CD4-positive, alpha-beta T cell treated with Interleukin-4 for 4 hours (primary cell): ENCODE data around the gene DDOST.
A peak's percentile ranks its signal among the peaks of the same experiment; 100 is the strongest.
"Not testable (repeated sequence)": the region's sequence is repeated elsewhere in the genome, so short reads cannot be mapped to it uniquely, and the experiment has no call there.

Experiments used
- DNase-seq: peaks from one replicate; pipeline ENCODE4 v3.0.0-alpha.2; 2020

Gene DDOST

DNA sequence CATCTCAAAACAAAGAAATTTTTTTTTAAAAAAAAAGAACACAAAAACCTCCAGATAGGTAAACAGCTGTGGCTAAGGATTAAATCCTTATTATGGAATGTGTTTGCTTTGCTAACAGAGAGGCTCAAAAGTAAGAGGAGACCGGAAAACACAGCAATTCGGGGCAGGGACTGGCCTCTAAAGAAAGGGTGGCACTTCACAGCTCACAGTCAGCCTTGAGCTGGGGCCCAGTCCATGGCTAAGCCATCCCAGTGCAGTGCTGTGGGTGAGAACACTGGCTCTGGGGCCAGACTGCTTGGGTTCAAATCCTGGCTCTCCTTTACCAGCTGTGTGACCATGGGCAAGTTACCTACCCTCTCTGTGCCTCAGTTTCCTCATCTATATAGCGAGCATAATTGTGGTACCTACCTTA lies 28.5 kb upstream of the DDOST start:
- DNase-seq, result no peak

DNA sequence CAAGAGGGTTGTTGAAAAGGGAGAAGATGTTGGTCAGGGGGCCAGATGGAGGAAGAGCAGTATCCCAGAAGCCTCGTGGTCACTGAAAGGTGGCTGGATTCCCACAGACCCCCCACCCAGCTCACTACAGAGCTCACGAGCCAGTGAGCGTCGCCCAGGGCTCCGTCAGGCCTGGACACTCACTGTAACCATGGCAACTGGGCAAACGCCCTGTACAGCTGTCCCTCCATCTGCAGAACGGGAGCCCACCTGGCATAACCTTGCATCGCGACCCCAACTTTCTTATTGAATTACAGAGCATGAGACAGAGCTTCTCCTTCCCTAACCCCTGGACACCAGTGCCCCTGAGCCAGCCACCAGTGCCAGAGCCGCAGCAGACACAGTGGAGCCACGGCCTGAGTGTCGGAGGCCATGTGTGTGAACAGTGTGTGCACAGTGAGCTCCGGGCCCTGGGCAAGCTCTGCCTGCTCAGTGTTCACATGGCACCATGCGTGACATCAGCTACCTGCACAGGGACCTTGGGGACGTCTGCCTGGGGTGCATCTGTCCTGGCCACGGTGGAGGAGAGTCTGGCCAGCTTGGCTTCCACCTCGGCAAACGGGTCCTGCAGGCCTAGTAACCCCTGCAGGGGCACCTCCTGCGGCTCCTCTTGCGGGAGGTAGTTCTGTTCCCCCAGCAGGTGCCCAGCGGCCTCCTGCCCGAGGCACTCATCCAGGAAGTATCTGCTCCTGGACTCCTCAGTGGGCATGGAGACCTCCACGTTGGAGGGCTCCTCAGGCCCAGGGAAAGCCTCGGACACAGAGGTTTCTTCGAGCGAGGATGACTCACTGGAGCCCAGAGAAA lies 25.9 kb upstream of the DDOST start:
- no peak for DNase-seq

DNA sequence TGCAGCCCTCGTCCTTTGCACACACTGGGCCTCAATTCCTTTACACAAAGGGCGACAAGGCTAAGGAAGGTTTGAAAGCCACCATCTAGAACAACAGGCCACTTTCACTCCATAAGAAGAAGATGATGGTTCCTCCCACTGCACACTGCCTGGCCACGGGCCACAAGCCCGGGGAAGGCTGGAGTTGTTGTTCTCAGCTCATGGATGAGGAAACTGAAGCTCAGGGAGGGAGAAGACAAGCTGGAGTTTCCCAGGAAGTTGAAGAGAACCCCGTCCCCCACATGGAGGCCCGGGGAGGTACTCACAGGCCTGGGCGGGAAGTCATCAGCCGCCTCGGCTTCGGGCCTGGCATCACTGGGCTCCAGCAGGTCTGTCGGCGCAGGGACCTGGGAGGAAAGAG lies 24.6 kb upstream of the DDOST start:
- no peak for DNase-seq

- no peak for DNase-seq
Observed at GRCh38 chr1:20685099-20685662, 24.0 kb upstream of the DDOST start.

DNA sequence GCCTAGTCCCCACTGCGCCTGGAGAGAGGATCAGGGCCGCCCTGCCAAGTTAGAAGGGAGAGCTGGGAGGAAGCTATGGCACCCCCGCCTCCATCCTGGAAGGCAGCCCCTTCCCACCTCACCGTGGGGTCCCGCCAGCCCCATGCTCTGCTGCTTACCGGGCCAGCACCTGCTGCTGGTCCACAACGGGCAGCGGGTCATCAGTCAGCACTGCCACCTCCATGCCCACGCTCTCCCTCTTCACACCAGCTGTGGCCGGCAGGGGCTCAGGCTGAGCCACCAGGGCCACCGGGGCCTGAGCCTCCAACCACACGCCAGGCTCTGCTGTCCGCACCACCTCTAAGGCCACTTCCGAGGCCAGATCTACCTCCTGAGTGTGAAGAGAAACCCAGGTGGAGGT lies 23.5 kb upstream of the DDOST start:
- DNase-seq, result no peak

- DNase-seq, result no peak
Observed at GRCh38 chr1:20684050-20684620, 23.0 kb upstream of the DDOST start.

- no peak for DNase-seq
Observed at GRCh38 chr1:20683614-20684013, 22.4 kb upstream of the DDOST start.

- DNase-seq, result no peak
Observed at GRCh38 chr1:20682571-20683236, 21.5 kb upstream of the DDOST start.

DNA sequence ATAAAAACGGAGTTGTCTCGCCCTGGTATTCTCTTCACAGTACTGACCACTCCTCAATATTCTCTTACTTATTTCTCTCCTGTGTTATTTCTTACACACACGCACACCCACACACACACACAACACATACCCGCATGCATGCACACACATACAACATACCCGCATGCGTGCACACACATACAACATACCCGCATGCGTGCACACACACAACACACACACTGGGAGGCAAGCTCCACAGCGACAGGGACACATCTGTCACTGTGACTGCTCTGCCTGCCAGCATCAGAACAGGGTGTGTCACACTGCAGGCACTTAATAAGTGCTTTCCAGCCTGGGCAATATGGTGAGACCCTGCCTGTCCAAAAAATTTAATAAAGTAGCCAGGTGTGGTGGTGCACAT lies 20.8 kb upstream of the DDOST start:
- no peak for DNase-seq

GRCh38 chr1:20680269-20680668 lies 19.1 kb upstream of the DDOST start:
- no peak for DNase-seq

DNA sequence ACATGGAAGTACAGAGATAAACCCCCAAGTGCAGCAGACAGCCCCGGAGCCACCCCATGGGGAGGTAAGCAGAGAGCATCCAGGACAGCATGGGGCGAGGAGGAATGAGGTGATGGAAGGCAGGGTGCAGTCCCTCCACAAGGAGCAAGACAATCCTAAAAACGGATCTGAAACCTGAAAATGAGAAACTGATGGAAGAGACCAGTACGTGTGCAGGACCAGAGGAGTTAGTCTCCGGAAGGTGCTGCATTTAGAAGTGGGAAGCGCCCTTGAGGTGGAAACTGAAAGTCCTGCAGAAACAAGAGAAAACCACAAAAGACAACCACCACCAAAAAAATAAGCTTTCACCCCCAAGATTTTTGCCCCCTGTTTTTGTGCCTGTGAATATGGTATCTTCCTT lies 17.4 kb upstream of the DDOST start:
- DNase-seq, result peak; percentile 14

DNA sequence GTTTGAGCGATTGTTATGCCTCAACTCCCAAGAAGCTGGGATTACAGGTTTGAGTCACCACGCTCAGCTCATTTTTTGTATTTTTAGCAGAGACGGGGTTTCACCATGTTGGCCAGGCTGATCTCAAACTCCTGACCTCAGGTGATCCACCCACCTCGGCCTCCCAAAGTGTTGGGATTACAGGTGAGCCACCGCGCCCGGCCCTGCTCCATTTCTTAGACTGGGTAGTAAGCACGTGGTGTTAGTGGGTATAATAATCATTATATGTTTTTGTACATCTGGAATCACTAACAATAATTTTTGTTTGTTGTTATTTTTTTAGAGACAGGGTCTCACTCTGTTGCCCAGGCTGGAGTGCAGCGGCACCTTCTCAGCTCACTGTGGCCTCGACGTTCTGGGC lies 12.5 kb upstream of the DDOST start:
- not testable (repeated sequence) for DNase-seq

- DNase-seq, result no peak
Observed at GRCh38 chr1:20672265-20672632, 11.1 kb upstream of the DDOST start.

- no peak for DNase-seq
Observed at GRCh38 chr1:20670936-20671335, 9.8 kb upstream of the DDOST start.

DNA sequence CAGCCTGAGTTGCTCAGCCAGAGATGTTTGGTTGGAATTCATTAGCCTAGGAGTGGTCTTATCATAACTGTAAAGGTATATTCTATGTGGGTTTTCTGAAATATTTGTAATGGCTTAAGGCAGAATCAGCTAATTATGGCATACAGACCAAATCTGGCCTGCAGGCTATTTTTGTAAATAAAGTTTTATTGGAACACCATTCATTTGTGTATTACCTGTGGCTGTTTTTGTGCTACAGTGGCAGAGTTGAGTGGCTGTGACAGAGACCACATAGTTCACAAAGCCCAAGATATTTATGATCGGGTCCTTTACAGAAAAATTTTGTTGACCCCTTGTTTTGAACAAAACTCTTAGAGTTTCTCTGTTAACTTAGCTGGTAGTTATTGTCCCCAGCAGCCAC lies 7.4 kb upstream of the DDOST start:
- no peak for DNase-seq

- DNase-seq, result no peak
Observed at GRCh38 chr1:20666804-20667203, 5.6 kb upstream of the DDOST start.

DNA sequence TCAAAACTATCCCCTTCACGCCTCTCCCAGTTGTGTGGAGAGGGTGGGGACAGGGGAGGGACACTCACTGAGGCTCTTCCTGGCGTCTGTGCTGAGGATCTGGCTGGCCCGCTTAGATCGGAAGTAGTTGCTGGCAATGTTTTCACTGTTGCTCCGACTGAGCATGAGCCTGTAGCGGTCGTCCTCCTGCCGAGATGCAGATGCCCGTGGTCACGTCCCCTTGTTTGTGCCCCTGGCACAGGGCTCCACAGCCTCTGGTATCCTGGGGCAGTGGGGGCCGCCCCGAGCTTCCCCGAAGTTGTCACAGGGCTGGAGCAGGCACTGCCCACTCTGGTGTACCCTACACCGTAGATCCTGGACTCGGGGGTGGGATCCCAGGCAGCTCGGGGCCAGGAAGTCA lies 5.0 kb upstream of the DDOST start:
- DNase-seq, result no peak

DNA sequence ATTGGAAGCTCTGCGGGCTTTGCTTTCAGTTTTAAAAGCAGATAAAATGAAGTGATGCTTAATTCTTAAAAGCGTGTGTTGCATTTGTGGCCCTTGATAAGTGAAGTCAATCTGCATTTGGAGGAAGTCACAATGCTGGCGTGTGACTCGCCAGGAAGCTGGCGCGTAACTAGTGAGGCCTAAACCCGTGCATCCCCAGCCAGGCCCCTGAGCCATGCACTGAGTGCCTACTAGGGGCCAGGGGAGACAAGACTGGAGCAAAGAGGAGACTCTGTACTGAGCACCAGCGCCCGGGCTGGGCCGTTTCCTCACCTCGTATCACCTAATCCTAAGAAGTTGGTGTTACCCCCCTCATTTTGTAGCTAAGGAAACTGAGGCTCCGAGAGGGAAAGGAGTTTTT lies 4.6 kb upstream of the DDOST start:
- no peak for DNase-seq

- no peak for DNase-seq
Observed at GRCh38 chr1:20663969-20664715, 3.0 kb upstream of the DDOST start.

DNA sequence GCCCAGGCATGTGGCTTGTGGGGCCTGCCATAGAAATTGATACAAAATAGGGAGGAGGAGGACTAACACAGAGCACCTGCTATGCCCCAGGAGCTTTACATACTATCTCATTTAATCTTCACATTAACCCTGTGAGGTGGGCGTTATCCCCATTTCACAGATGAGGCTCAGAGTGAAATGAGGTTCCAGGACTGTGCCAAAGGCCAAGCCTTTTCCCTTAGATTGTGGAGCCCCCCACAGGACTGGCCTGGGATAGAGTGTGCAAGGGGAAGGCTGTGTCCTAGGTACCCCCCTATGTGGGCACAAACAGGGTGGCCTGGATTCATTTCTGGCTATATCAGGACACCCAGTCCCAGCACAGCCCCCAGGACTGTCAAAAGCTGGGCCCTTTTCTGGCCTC lies 2.2 kb upstream of the DDOST start:
- no peak for DNase-seq

GRCh38 chr1:20662110-20662475 lies 924 bp upstream of the DDOST start:
- no peak for DNase-seq

DNA sequence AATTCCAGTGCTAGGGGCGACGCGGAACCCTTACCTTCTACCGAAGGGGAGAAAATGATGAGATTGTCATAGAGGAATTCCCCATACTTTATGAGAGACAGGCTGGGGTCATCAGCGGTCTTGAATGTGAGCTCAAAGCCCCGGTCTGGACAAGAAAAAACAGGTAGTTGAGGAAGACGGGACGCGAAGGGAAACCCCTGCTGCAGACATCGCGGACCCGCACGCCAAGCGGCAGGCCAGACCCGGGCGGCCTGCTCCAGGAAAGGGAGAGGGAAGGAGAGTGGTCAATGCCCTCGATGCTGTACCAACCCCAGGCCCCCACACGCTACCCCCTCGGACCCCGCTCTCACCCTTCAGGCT lies 342 bp downstream of the DDOST start:
- DNase-seq, result no peak

GRCh38 chr1:20660363-20660762 lies 806 bp downstream of the DDOST start:
- no peak for DNase-seq
